ENCODE measurements around the gene STX12. TPM values are rescaled to one million over a fixed set of nuclear protein-coding genes. Genes with fewer than 3 reads are reported as not detected.

The STX12 gene
- total RNA-seq, 1 donor from 2014 or later = 24.1 TPM

- no peaks in the 10 kb centered on the region for H3K9me3 ChIP-seq (ENCODE audit: low read depth)
- peaks cover 3% of the 10 kb centered on the region for H3K36me3 Mint-ChIP-seq
- no peak overlapping the region for H3K4me2 ChIP-seq
- H2AFZ ChIP-seq (replicated peaks) = no peak overlapping the region
- no peaks in the 10 kb centered on the region for H3K4me1 ChIP-seq
- H3K4me1 Mint-ChIP-seq = no peaks in the 10 kb centered on the region
- H3K4me3 Mint-ChIP-seq = no peak overlapping the region
- H3K9me3 Mint-ChIP-seq = no peaks in the 10 kb centered on the region
- no peak overlapping the region for H3K9ac ChIP-seq
- no peak overlapping the region for H3K4me3 ChIP-seq
- no peak for DNase-seq (ENCODE audit: low spot score)
- no peak overlapping the region for H3K27ac ChIP-seq
- H3K27me3 ChIP-seq = no peaks in the 10 kb centered on the region
- H3K36me3 ChIP-seq = no peaks in the 10 kb centered on the region
- H4K20me1 ChIP-seq (ENCODE audit: low read depth) = no peaks in the 10 kb centered on the region
- no peaks in the 10 kb centered on the region for H3F3A ChIP-seq (ENCODE audit: low read depth)
- no peak for TF ChIP-seq EZH2phosphoT487 (IDR thresholded peaks at IDR 0.05)
- TF ChIP-seq CTCF (IDR thresholded peaks at IDR 0.05) = no peak
- TF ChIP-seq EZH2 (IDR thresholded peaks at IDR 0.05) = no peak
- no peak overlapping the region for H3K27ac Mint-ChIP-seq
- no peaks in the 10 kb centered on the region for H3K79me2 ChIP-seq (ENCODE audit: low read depth)
- no peaks in the 10 kb centered on the region for H3K27me3 Mint-ChIP-seq (ENCODE audit: insufficient read depth, low read depth)
These were observed 9.7 kb upstream of the STX12 start for GRCh38 chr1:27763358-27763757.

- Mint-ChIP-seq H3K4me3 (no peak overlapping the region), H3K4me1 (peaks cover 18% of the 10 kb centered on the region), H3K36me3 (no peaks in the 10 kb centered on the region), H3K27ac (no peak overlapping the region), H3K27me3 (ENCODE audit: insufficient read depth, low read depth) (no peaks in the 10 kb centered on the region), H3K9me3 (no peaks in the 10 kb centered on the region)
- peaks cover 20% of the 10 kb centered on the region for H3K79me2 ChIP-seq (ENCODE audit: low read depth)
- H3K27me3 ChIP-seq = no peaks in the 10 kb centered on the region
- no peak overlapping the region for H3K27ac ChIP-seq
- no peaks in the 10 kb centered on the region for H3F3A ChIP-seq (ENCODE audit: low read depth)
- H3K4me3 ChIP-seq = no peak overlapping the region
- H3K9me3 ChIP-seq (ENCODE audit: low read depth) = no peaks in the 10 kb centered on the region
- TF ChIP-seq EZH2 (IDR thresholded peaks at IDR 0.05) = no peak
- no peak for TF ChIP-seq CTCF (IDR thresholded peaks at IDR 0.05)
- TF ChIP-seq EZH2phosphoT487 (IDR thresholded peaks at IDR 0.05) = no peak
- peak; percentile 12 for DNase-seq (ENCODE audit: low spot score)
- H4K20me1 ChIP-seq (ENCODE audit: low read depth) = peaks cover 5% of the 10 kb centered on the region
- no peak overlapping the region for H3K4me2 ChIP-seq
- H3K36me3 ChIP-seq = no peaks in the 10 kb centered on the region
- H3K9ac ChIP-seq = no peak overlapping the region
- no peak overlapping the region for H2AFZ ChIP-seq (replicated peaks)
- peaks cover 6% of the 10 kb centered on the region for H3K4me1 ChIP-seq
These were observed 2.7 kb upstream of the STX12 start for GRCh38 chr1:27770293-27770830.

- H3K4me3 ChIP-seq = peak overlapping the region; percentile 64
- H3K27ac Mint-ChIP-seq = peak overlapping the region; percentile 68
- H3K27ac ChIP-seq = no peak overlapping the region
- H3K4me2 ChIP-seq = peak overlapping the region; percentile 64
- H3K4me1 ChIP-seq = peaks cover 6% of the 10 kb centered on the region
- no peak for DNase-seq (ENCODE audit: low spot score)
- H2AFZ ChIP-seq (replicated peaks) = peak overlapping the region; percentile 72
- H3K9me3 Mint-ChIP-seq = no peaks in the 10 kb centered on the region
- H3K36me3 Mint-ChIP-seq = no peaks in the 10 kb centered on the region
- H3K4me3 Mint-ChIP-seq = peak overlapping the region; percentile 94
- peaks cover 18% of the 10 kb centered on the region for H3K4me1 Mint-ChIP-seq
- H3K36me3 ChIP-seq = no peaks in the 10 kb centered on the region
- no peaks in the 10 kb centered on the region for H3K27me3 ChIP-seq
- H3K79me2 ChIP-seq (ENCODE audit: low read depth) = peaks cover 27% of the 10 kb centered on the region
- H3K9ac ChIP-seq = no peak overlapping the region
- no peaks in the 10 kb centered on the region for H3F3A ChIP-seq (ENCODE audit: low read depth)
- peaks cover 5% of the 10 kb centered on the region for H4K20me1 ChIP-seq (ENCODE audit: low read depth)
- no peaks in the 10 kb centered on the region for H3K9me3 ChIP-seq (ENCODE audit: low read depth)
- H3K27me3 Mint-ChIP-seq (ENCODE audit: insufficient read depth, low read depth) = no peaks in the 10 kb centered on the region
- TF ChIP-seq EZH2phosphoT487 (IDR thresholded peaks at IDR 0.05) (no peak), CTCF (IDR thresholded peaks at IDR 0.05) (no peak), EZH2 (IDR thresholded peaks at IDR 0.05) (no peak)
These were observed 735 bp upstream of the STX12 start for GRCh38 chr1:27772036-27772931.
